ENCODE measurements around the gene CHRM5. TPM values are rescaled to one million over a fixed set of nuclear protein-coding genes. Genes with fewer than 3 reads are reported as not detected.
"Not testable (repeated sequence)": the region's sequence is repeated elsewhere in the genome, so short reads cannot be mapped to it uniquely, and the experiment has no call there.

CHRM5 gene
- total RNA-seq, 1 experiment from 2014 or later, result not detected

GRCh38 chr15:34049112-34049511, 80.8 kb downstream of the CHRM5 start:
- Histone ChIP-seq H3K27me3 (ENCODE audit: low read length) (no peaks in the 10 kb centered on the region), H3K9me2 (replicated peaks; ENCODE audit: insufficient read depth, low read length) (no peaks in the 10 kb centered on the region), H3K36me3 (ENCODE audit: insufficient read depth, low read length) (no peaks in the 10 kb centered on the region; the same call in 1 of the 2 replicates), H3K79me2 (ENCODE audit: low read length) (no peaks in the 10 kb centered on the region), H3K9me3 (ENCODE audit: low read length) (no peaks in the 10 kb centered on the region; the same call in 1 of the 2 replicates), H3K27ac (ENCODE audit: low read length) (no peak overlapping the region), H3K4me1 (ENCODE audit: low read length) (no peaks in the 10 kb centered on the region), H3K9ac (ENCODE audit: low read length) (no peak overlapping the region), H2AFZ (ENCODE audit: low read length) (no peak overlapping the region), H3K4me2 (ENCODE audit: low read depth, low read length, poor library complexity, severe bottlenecking) (no peak overlapping the region), H4K20me1 (ENCODE audit: insufficient read depth, low read depth, low read length) (no peaks in the 10 kb centered on the region), H3K4me3 (ENCODE audit: low read length) (no peak overlapping the region)
- DNase-seq, result no peak

- not testable (repeated sequence) for H4K20me1 ChIP-seq (ENCODE audit: insufficient read depth, low read depth, low read length); H3K27me3 ChIP-seq (ENCODE audit: low read length); H3K4me1 ChIP-seq (ENCODE audit: low read length); H3K9ac ChIP-seq (ENCODE audit: low read length); H3K79me2 ChIP-seq (ENCODE audit: low read length); H3K9me2 ChIP-seq (replicated peaks; ENCODE audit: insufficient read depth, low read length); H3K9me3 ChIP-seq (ENCODE audit: low read length); H2AFZ ChIP-seq (ENCODE audit: low read length); DNase-seq; H3K4me3 ChIP-seq (ENCODE audit: low read length); H3K27ac ChIP-seq (ENCODE audit: low read length); H3K4me2 ChIP-seq (ENCODE audit: low read depth, low read length, poor library complexity, severe bottlenecking); H3K36me3 ChIP-seq (ENCODE audit: insufficient read depth, low read length)
These were observed 82.1 kb downstream of the CHRM5 start for GRCh38 chr15:34050385-34050784.

GRCh38 chr15:34054081-34054707, 85.9 kb downstream of the CHRM5 start:
- Histone ChIP-seq H3K36me3 (ENCODE audit: insufficient read depth, low read length) (no peaks in the 10 kb centered on the region; the same call in 1 of the 2 replicates), H3K4me2 (ENCODE audit: low read depth, low read length, poor library complexity, severe bottlenecking) (no peak overlapping the region), H4K20me1 (ENCODE audit: insufficient read depth, low read depth, low read length) (no peaks in the 10 kb centered on the region), H2AFZ (ENCODE audit: low read length) (no peak overlapping the region), H3K9me2 (replicated peaks; ENCODE audit: insufficient read depth, low read length) (no peaks in the 10 kb centered on the region), H3K9me3 (ENCODE audit: low read length) (no peaks in the 10 kb centered on the region; the same call in 1 of the 2 replicates), H3K27me3 (ENCODE audit: low read length) (no peaks in the 10 kb centered on the region), H3K4me3 (ENCODE audit: low read length) (no peak overlapping the region), H3K79me2 (ENCODE audit: low read length) (no peaks in the 10 kb centered on the region), H3K27ac (ENCODE audit: low read length) (no peak overlapping the region), H3K4me1 (ENCODE audit: low read length) (no peaks in the 10 kb centered on the region), H3K9ac (ENCODE audit: low read length) (no peak overlapping the region)
- DNase-seq, result no peak

GRCh38 chr15:34055868-34056595, 87.7 kb downstream of the CHRM5 start:
- Histone ChIP-seq H3K9me3 (ENCODE audit: low read length) (no peaks in the 10 kb centered on the region; the same call in 1 of the 2 replicates), H3K4me1 (ENCODE audit: low read length) (no peaks in the 10 kb centered on the region), H3K4me2 (ENCODE audit: low read depth, low read length, poor library complexity, severe bottlenecking) (no peak overlapping the region), H3K9ac (ENCODE audit: low read length) (no peak overlapping the region), H3K27ac (ENCODE audit: low read length) (no peak overlapping the region), H3K36me3 (ENCODE audit: insufficient read depth, low read length) (no peaks in the 10 kb centered on the region), H3K79me2 (ENCODE audit: low read length) (no peaks in the 10 kb centered on the region), H3K4me3 (ENCODE audit: low read length) (no peak overlapping the region), H3K9me2 (replicated peaks; ENCODE audit: insufficient read depth, low read length) (no peaks in the 10 kb centered on the region), H2AFZ (ENCODE audit: low read length) (no peak overlapping the region), H3K27me3 (ENCODE audit: low read length) (no peaks in the 10 kb centered on the region), H4K20me1 (ENCODE audit: insufficient read depth, low read depth, low read length) (no peaks in the 10 kb centered on the region)
- no peak for DNase-seq

GRCh38 chr15:34056911-34057310, 88.6 kb downstream of the CHRM5 start:
- no peak overlapping the region for H2AFZ ChIP-seq (ENCODE audit: low read length)
- no peak overlapping the region for H3K9ac ChIP-seq (ENCODE audit: low read length)

GRCh38 chr15:34059476-34059875, 91.2 kb downstream of the CHRM5 start:
- Histone ChIP-seq H3K36me3 (ENCODE audit: insufficient read depth, low read length) (no peaks in the 10 kb centered on the region), H3K9ac (ENCODE audit: low read length) (no peak overlapping the region), H3K4me2 (ENCODE audit: low read depth, low read length, poor library complexity, severe bottlenecking) (no peak overlapping the region), H3K9me2 (replicated peaks; ENCODE audit: insufficient read depth, low read length) (no peaks in the 10 kb centered on the region), H3K27me3 (ENCODE audit: low read length) (no peaks in the 10 kb centered on the region), H4K20me1 (ENCODE audit: insufficient read depth, low read depth, low read length) (no peaks in the 10 kb centered on the region), H3K79me2 (ENCODE audit: low read length) (no peaks in the 10 kb centered on the region), H2AFZ (ENCODE audit: low read length) (no peak overlapping the region), H3K9me3 (ENCODE audit: low read length) (no peaks in the 10 kb centered on the region), H3K4me1 (ENCODE audit: low read length) (peaks cover 4% of the 10 kb centered on the region; the same call in 1 of the 2 replicates), H3K4me3 (ENCODE audit: low read length) (no peak overlapping the region), H3K27ac (ENCODE audit: low read length) (no peak overlapping the region)
- DNase-seq, result no peak

More at GRCh38 chr15:34056911-34057310, 88.6 kb downstream of the CHRM5 start:
- H3K27me3 ChIP-seq (ENCODE audit: low read length), result no peaks in the 10 kb centered on the region
- H3K27ac ChIP-seq (ENCODE audit: low read length), result no peak overlapping the region
- no peaks in the 10 kb centered on the region for H3K79me2 ChIP-seq (ENCODE audit: low read length)
- H3K9me2 ChIP-seq (replicated peaks; ENCODE audit: insufficient read depth, low read length), result no peaks in the 10 kb centered on the region
- no peak overlapping the region for H3K4me3 ChIP-seq (ENCODE audit: low read length)
- H3K9me3 ChIP-seq (ENCODE audit: low read length), result no peaks in the 10 kb centered on the region
- no peaks in the 10 kb centered on the region for H4K20me1 ChIP-seq (ENCODE audit: insufficient read depth, low read depth, low read length)
- H3K36me3 ChIP-seq (ENCODE audit: insufficient read depth, low read length), result no peaks in the 10 kb centered on the region
- DNase-seq, result no peak
- H3K4me2 ChIP-seq (ENCODE audit: low read depth, low read length, poor library complexity, severe bottlenecking), result no peak overlapping the region
- peaks cover 4% of the 10 kb centered on the region; the same call in 1 of the 2 replicates for H3K4me1 ChIP-seq (ENCODE audit: low read length)

GRCh38 chr15:34059946-34060345, 91.6 kb downstream of the CHRM5 start:
- H3K9ac ChIP-seq (ENCODE audit: low read length), result no peak overlapping the region

GRCh38 chr15:34064438-34064837, 96.1 kb downstream of the CHRM5 start:
- peaks cover 4% of the 10 kb centered on the region; the same call in 1 of the 2 replicates for H3K4me1 ChIP-seq (ENCODE audit: low read length)
- H3K27me3 ChIP-seq (ENCODE audit: low read length), result no peaks in the 10 kb centered on the region
- H3K4me3 ChIP-seq (ENCODE audit: low read length), result no peak overlapping the region
- H4K20me1 ChIP-seq (ENCODE audit: insufficient read depth, low read depth, low read length), result no peaks in the 10 kb centered on the region
- H3K9me2 ChIP-seq (replicated peaks; ENCODE audit: insufficient read depth, low read length), result no peaks in the 10 kb centered on the region
- no peak overlapping the region for H2AFZ ChIP-seq (ENCODE audit: low read length)
- H3K4me2 ChIP-seq (ENCODE audit: low read depth, low read length, poor library complexity, severe bottlenecking), result no peak overlapping the region
- H3K27ac ChIP-seq (ENCODE audit: low read length), result no peak overlapping the region
- no peaks in the 10 kb centered on the region for H3K79me2 ChIP-seq (ENCODE audit: low read length)
- H3K36me3 ChIP-seq (ENCODE audit: insufficient read depth, low read length), result no peaks in the 10 kb centered on the region
- no peaks in the 10 kb centered on the region for H3K9me3 ChIP-seq (ENCODE audit: low read length)
- DNase-seq, result no peak
- H3K9ac ChIP-seq (ENCODE audit: low read length), result no peak overlapping the region

More at GRCh38 chr15:34059946-34060345, 91.6 kb downstream of the CHRM5 start:
- Histone ChIP-seq H3K9me3 (ENCODE audit: low read length) (no peaks in the 10 kb centered on the region), H3K4me1 (ENCODE audit: low read length) (peaks cover 4% of the 10 kb centered on the region; the same call in 1 of the 2 replicates), H3K9me2 (replicated peaks; ENCODE audit: insufficient read depth, low read length) (no peaks in the 10 kb centered on the region), H3K79me2 (ENCODE audit: low read length) (no peaks in the 10 kb centered on the region), H2AFZ (ENCODE audit: low read length) (no peak overlapping the region), H3K4me3 (ENCODE audit: low read length) (no peak overlapping the region), H3K27ac (ENCODE audit: low read length) (no peak overlapping the region), H3K27me3 (ENCODE audit: low read length) (no peaks in the 10 kb centered on the region), H3K4me2 (ENCODE audit: low read depth, low read length, poor library complexity, severe bottlenecking) (no peak overlapping the region), H4K20me1 (ENCODE audit: insufficient read depth, low read depth, low read length) (no peaks in the 10 kb centered on the region), H3K36me3 (ENCODE audit: insufficient read depth, low read length) (no peaks in the 10 kb centered on the region)
- no peak for DNase-seq
